GM21528 (cell line): ENCODE results near the gene C5orf63.
"Not testable (repeated sequence)": the region's sequence is repeated elsewhere in the genome, so short reads cannot be mapped to it uniquely, and the experiment has no call there.

ENCODE experiments used
- ATAC-seq: cut with Tn5 transposase; IDR thresholded peaks from one replicate; pipeline ENCODE4 v1.9.1; 2021; ENCODE audit warnings: mild to moderate bottlenecking, moderate library complexity; ENCODE audit not compliant: unreplicated experiment, low FRiP score

The C5orf63 gene

GRCh38 chr5:127038550-127038949, 34.8 kb downstream of the C5orf63 start:
- no peak for ATAC-seq

DNA sequence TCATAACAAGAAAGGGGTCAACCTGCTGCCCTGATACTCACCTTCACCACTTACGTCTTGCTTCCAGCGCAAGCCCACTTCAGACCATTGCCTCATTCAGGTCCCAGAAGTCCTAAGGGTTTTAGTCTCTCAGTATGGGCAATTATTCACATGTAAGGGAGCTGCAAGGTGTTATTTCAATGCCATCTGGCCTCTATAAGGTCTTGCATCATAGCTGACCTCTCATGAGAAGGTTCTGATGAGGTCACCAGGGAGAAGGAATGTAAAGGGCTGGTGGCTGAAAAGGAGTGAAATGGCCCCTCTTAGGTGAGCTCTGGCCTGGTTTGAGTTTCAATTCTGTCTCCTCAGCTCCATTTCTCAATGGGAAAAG, 41.5 kb downstream of the C5orf63 start:
- ATAC-seq = no peak

DNA sequence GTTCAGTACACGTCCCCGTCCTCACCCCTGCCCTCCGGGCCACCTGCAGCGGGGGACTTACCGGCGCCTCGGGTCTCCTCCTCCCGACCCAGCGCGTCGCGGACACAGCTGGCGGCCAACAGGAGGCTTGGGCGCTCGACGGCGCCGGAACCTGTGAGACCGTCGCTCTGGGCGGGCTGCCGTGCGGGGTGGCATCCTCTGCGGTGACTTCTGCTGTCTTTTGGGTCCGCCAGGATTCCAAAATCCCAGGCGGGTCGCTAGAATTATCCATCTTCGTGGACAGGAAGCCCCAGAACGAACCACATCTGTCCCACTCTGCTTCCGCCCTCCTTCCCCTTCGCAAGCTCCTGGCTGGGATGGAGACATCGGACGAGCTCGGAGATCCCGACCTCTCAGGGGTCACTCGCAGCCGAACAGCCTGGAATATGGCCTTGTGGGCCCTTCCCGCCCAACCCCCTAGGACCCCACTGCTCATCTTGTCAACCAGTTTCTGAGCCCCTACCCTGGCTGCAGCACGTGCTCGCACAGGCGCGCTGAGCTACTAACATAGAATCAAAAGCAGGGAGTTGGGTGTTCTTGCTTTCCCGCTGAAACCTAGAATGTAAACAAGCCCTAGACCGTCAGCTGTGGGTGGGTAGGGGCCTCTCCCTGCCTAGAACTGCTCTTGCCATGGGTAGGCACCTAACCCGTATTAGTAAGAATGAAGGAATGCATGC, 42.0 kb downstream of the C5orf63 start:
- ATAC-seq = peak; percentile 25

- ATAC-seq = peak; percentile 97
Observed at GRCh38 chr5:127030259-127031146, 42.8 kb downstream of the C5orf63 start, which contains the start of gene MARCHF3. MARCHF3 (minus strand) TSS chr5:127030558; CDS start chr5:126918171, 112,387 bp downstream.

DNA sequence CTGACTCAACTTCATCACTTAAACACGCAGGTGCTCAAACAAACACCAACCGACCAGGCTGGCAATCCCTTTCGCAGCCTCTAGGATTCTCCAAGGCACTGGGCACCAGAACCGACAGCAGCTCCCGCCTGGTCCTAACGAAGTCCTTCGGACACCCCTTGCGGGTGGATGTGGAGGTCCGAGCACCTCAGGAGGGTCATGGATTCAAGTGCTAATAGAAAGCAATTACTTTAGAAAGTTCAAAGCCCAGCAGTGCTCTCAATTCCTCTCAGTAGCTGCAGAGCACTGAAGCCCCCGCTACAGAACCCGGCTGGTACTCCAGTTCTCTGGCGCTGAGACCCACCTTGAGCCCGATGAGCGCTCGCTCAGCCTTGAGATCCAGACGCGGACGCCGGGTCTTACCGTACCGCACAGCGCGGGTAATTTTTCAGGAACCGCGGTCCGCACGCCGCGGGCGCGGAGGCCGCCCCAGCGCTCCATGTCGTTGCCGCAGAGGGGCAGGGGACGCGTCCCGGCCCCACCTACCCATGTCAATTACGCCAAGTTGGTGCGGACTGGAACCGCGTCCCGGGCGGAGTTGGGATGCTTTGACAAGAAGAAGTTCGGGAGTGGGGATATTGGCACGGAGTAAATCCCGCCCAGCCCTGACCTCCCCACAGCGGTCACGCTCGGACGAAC, 43.6 kb downstream of the C5orf63 start:
- peak; percentile 19 for ATAC-seq

DNA sequence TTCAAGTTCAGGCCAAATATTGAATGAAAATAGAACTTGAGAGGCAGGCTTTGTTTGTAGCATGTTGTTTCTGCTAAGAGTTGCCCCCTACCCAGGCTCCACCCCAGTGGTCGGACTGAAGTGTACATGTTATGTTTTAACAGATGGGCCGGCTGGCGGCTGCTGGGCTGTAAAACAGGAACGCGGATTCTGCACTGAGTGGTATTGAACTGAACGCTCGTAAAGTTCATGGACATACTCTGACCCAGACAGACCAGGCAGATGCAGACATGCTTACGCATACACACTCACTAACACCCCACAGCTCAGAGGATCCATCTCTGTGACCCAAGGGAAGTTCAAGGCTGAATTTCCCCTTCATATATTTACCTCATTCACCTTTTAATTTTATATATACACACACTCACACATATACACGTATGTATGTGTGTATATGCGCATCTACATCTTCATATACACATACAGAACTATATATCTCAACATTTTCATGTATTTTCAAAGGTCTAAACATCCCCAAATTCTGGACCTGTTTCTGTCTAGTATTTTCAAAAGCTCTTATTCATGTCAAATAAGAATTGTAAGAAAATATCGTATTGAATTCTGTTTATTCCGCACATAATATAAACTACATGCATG, 44.4 kb downstream of the C5orf63 start:
- no peak for ATAC-seq

GRCh38 chr5:127027539-127027938, 45.8 kb downstream of the C5orf63 start:
- ATAC-seq = no peak

GRCh38 chr5:127026166-127026565, 47.1 kb downstream of the C5orf63 start:
- ATAC-seq = no peak

- no peak for ATAC-seq
Observed at GRCh38 chr5:127025467-127025866, 47.8 kb downstream of the C5orf63 start.

- ATAC-seq = no peak
Observed at GRCh38 chr5:127024821-127025220, 48.5 kb downstream of the C5orf63 start.

DNA sequence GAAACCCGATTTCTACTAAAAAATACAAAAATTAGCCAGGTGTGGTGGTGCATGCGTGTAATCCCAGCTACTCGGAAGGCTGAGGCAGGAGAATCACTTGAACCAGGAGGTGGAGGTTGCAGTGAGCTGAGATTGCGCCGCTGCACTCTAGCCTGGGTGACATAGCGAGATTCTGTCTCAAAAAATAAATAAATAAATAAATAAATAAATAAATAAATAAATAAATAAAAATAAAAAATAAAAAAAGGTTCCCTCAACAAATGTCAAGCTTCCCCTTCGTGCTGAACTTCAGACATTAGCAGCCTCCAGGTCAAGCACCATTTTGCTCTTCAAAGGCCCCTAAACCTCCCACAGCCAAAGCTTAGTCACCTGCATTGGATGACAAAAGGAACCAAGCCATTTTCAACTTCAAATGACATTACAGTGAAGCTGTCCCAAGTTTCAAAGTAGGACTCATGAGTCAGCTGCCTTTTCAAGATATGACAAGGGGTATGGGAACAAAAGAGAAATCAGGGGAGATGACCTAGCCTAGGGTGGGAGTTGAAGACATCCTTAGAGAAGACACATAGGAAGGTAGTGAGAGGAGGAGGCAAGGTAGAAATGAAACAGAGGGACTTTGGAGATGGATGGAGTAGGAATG, 49.6 kb downstream of the C5orf63 start:
- not testable (repeated sequence) for ATAC-seq

- no peak for ATAC-seq
Observed at GRCh38 chr5:127022846-127023245, 50.5 kb downstream of the C5orf63 start.

DNA sequence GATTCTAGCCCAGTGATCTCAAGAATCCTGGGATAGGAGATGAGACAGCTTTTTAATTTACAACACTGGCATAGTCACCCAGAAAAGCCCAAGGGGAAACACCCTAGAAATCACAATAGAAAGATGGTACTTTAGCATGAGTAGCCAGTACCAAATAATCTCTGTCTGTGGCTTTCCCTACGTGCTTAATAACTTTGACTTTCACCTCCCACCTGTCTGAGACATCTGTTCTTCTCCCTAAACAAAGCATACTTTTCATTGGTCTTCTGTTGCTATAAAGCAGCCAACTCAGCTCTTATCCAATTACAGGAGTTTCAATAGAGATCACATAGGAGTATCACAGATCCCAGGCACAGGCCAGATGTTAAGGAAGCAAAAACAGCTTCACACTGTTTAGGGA, 53.4 kb downstream of the C5orf63 start:
- no peak for ATAC-seq

DNA sequence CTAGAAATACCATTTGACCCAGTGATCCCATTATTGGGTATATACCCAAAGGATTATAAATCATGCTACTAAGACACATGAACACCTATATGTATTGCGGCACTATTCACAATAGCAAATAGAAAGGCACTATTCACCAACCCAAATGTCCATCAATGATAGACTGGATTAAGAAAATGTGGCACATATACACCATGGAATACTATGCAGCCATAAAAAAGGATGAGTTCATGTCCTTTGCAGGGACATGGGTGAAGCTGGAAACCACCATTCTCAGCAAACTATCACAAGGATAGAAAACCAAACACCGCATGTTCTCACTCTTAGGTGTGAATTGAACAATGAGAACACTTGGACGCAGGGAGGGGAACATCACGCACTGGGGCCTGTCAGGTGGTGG, 56.6 kb downstream of the C5orf63 start:
- not testable (repeated sequence) for ATAC-seq

GRCh38 chr5:127015716-127016115, 57.6 kb downstream of the C5orf63 start:
- no peak for ATAC-seq

- no peak for ATAC-seq
Observed at GRCh38 chr5:127014573-127014972, 58.7 kb downstream of the C5orf63 start.

DNA sequence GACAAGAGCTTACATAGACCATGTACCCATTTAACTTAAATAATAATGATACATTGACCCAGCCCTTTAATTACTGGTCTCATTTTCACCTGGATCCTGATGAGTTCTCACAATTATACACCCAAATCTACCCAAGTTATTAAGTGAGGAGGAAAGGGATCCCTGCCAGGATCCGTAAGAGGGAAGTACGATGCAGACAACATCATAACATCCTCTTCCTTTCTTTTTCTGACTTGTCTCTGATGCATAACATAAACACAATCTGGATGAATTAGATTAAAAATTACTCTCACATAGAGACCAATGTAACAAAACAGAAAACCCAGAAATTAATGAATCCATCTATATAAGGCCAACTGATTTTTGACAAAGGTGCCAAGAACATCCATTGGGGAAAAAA, 59.9 kb downstream of the C5orf63 start:
- no peak for ATAC-seq

- no peak for ATAC-seq
Observed at GRCh38 chr5:127012916-127013315, 60.4 kb downstream of the C5orf63 start.

DNA sequence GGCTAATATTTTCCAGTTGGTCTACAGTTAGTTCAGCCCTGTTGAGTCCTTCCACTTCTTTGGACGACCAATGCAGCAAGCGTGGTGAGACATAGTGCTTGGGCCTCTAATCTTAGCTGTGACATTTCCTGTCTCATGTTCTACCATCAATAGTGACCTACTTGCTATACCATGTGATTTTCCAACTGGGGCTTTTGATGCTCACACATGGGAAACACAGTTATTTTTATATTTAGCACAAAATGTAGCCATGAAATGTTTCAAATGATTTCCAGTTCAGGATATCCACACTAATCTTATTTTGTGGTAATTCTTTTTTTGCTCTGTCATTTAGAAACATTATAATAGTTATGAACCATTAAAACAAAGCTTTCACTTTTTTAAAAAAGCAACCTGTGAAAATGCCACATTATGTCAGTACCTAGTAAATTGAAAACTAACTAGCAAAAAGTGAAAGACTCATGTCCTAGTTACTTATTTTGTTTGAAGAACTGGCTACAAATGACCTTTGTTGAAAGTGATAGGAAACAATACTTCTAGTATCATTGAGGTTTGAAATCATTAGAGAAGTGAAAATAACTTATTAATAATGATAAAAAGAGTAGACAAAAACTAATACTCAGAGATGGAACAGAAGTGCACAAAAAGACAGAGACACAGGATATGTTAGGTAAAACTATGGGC, 61.2 kb downstream of the C5orf63 start:
- peak; percentile 86 for ATAC-seq

GRCh38 chr5:127011153-127011552, 62.1 kb downstream of the C5orf63 start:
- ATAC-seq = no peak
